SU-DHL-6 (cell line): ENCODE data around the gene CDK2.

ENCODE experiments used
- EZH2phosphoT487 ChIP-seq: fragments of 200-600 bp; sonication (generic), shearing (Covaris generic); conservative IDR thresholded peaks from 2 replicates; pipeline ENCODE4 v1.6.1; 2018; ENCODE audit warnings: mild to moderate bottlenecking, antibody characterized with exemption, low read length, moderate library complexity, mixed read lengths
- TF ChIP-seq, protein P1 (sequence below): fragments of 200-600 bp; sonication (generic); IDR thresholded peaks from one replicate; pipeline ENCODE4 v1.5.1; 2017; ENCODE audit warnings: antibody characterized with exemption, mild to moderate bottlenecking, low read length, moderate library complexity; ENCODE audit not compliant: insufficient read depth, poor library complexity, severe bottlenecking

DNA sequence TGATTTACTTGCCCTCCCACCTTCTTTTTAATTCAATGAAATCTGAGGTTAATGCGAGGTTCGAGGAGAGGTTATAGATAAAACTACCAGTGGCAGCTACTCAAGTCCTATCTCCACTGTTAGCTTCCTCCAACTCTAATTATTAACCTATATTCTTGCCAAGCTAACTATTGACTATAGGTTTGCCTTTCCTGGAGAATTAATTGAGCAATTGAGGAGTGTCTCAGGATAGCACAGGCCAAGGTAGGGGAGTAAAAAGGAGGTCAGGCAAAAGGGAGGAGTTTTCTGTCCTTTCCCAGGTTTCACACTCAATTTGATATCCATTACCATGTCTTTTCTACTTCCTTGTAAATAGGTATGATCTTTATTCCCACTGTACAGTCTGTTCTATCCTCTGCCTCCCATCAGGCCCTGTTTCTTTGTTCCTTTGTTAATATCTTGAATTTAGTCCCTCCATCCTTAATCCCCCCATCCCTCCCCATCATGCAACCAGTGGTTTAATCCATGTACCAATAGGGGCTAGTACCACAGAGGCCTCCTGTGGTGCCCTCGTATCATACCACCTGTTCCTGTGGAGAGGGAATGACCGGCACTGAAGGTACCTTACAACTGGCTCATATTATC lies 26.7 kb downstream of the CDK2 start:
- TF ChIP-seq, protein P1, sequence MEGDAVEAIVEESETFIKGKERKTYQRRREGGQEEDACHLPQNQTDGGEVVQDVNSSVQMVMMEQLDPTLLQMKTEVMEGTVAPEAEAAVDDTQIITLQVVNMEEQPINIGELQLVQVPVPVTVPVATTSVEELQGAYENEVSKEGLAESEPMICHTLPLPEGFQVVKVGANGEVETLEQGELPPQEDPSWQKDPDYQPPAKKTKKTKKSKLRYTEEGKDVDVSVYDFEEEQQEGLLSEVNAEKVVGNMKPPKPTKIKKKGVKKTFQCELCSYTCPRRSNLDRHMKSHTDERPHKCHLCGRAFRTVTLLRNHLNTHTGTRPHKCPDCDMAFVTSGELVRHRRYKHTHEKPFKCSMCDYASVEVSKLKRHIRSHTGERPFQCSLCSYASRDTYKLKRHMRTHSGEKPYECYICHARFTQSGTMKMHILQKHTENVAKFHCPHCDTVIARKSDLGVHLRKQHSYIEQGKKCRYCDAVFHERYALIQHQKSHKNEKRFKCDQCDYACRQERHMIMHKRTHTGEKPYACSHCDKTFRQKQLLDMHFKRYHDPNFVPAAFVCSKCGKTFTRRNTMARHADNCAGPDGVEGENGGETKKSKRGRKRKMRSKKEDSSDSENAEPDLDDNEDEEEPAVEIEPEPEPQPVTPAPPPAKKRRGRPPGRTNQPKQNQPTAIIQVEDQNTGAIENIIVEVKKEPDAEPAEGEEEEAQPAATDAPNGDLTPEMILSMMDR, result no peak
- TF ChIP-seq EZH2phosphoT487, result no peak
